ENCODE data around the gene KCNG4. TPM values are rescaled to one million over a fixed set of nuclear protein-coding genes. Genes with fewer than 3 reads are reported as not detected.

Gene KCNG4
- total and polyA plus RNA-seq, 12 donors = not detected

- H3K9me3 ChIP-seq = no peaks in the 10 kb centered on the region
- intact Hi-C loops (cut with DNase I) = no loop called here
- no peaks in the 10 kb centered on the region for H3K36me3 ChIP-seq
- no peak for DNase-seq
- WGBS, 2 donors = 82 to 86% methylated on average over 9 of the region's 9 CpGs
- no peak for TF ChIP-seq CTCF (IDR thresholded peaks at IDR 0.05)
- ATAC-seq = no peak
- H3K4me1 ChIP-seq = peaks cover 0 to 20% (median 2%) of the 10 kb centered on the region in 9 donors
- peaks cover 0 to 21% (median 0%) of the 10 kb centered on the region in 7 donors for H3K27me3 ChIP-seq
- no peak overlapping the region for H3K27ac ChIP-seq
- no peak overlapping the region for H3K4me3 ChIP-seq
These were observed 6.1 kb downstream of the KCNG4 start for GRCh38 chr16:84233748-84234147.

DNA sequence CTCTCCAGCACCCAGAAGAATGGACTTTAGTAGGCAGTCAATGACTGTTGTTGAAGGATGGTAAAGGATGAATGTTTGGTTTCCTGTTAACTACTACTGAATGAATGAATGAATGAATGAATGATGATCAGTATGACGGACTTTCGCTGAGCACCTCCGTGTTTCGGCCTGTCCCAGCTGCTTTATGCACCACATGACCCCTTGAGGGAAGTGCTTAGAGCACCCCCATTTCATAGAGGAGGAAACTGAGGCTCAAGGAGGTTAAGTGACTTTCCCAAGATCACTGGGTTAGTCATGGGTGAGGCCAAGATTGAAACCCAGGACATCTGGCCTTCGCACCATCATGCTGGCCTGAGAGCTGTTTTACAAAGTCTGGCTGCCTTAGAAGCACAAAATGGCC is 6.8 kb downstream of the KCNG4 start:
- Histone ChIP-seq H3K36me3 (no peaks in the 10 kb centered on the region), H3K4me1 (peaks cover 0 to 28% (median 8%) of the 10 kb centered on the region in 9 donors), H3K27me3 (peaks cover 0 to 13% (median 0%) of the 10 kb centered on the region in 7 donors), H3K9me3 (no peaks in the 10 kb centered on the region), H3K4me3 (no peak overlapping the region), H3K27ac (no peak overlapping the region)
- intact Hi-C loops (cut with DNase I) = no loop called here
- WGBS, 2 donors = 96 to 97% methylated on average over 5 of the region's 5 CpGs
- TF ChIP-seq CTCF (IDR thresholded peaks at IDR 0.05) = no peak
- DNase-seq (no peak), ATAC-seq (no peak)

- DNase-seq = no peak
- 95% methylated on average over 5 of the region's 5 CpGs for WGBS, 2 donors
- Histone ChIP-seq H3K27me3 (peaks cover 0 to 4% (median 0%) of the 10 kb centered on the region in 7 donors), H3K9me3 (no peaks in the 10 kb centered on the region), H3K36me3 (no peaks in the 10 kb centered on the region), H3K4me1 (peaks cover 0 to 32% (median 11%) of the 10 kb centered on the region in 9 donors), H3K27ac (no peak overlapping the region), H3K4me3 (no peak overlapping the region)
- intact Hi-C loops (cut with DNase I) = no loop called here
- TF ChIP-seq CTCF (IDR thresholded peaks at IDR 0.05) = no peak
- ATAC-seq = no peak
These were observed 7.8 kb downstream of the KCNG4 start for GRCh38 chr16:84232060-84232459.

- no peak overlapping the region for H3K27ac ChIP-seq
- H3K36me3 ChIP-seq = no peaks in the 10 kb centered on the region
- intact Hi-C loops (cut with DNase I) = loop anchor here in 2 of 10 donors (5.0 to 10.0 kb wide), 2 partner anchors 55 to 78 kb away; no protein-coding TSS in a partner anchor
- H3K4me1 ChIP-seq = peaks cover 0 to 23% (median 11%) of the 10 kb centered on the region in 9 donors
- TF ChIP-seq CTCF (IDR thresholded peaks at IDR 0.05) = no peak
- 74 to 75% methylated on average over 11 of the region's 11 CpGs for WGBS, 2 donors
- peaks cover 0 to 6% (median 0%) of the 10 kb centered on the region in 7 donors for H3K27me3 ChIP-seq
- ATAC-seq (peak in 1 of 8 donors; percentile 20), DNase-seq (no peak)
- no peaks in the 10 kb centered on the region for H3K9me3 ChIP-seq
- no peak overlapping the region for H3K4me3 ChIP-seq
These were observed 10.3 kb downstream of the KCNG4 start for GRCh38 chr16:84229471-84229870.
